Hepatocyte (in vitro differentiated cells): ENCODE data around the gene RNMT. TPM values are rescaled to one million over a fixed set of nuclear protein-coding genes. Genes with fewer than 3 reads are reported as not detected.

Experiments
- DNase-seq: peaks from one replicate; pipeline ENCODE4 v3.0.0-alpha.2; 2016; ENCODE audit warnings: low spot score
- H2AFZ ChIP-seq: fragments of 200-600 bp; sonication (generic); 2 replicates; pipeline ENCODE4 v1.6.0; 2016; ENCODE audit warnings: antibody characterized with exemption, mild to moderate bottlenecking
- H3K27ac ChIP-seq: fragments of 200-600 bp; sonication (generic); 2 replicates; pipeline ENCODE4 v1.5.1; 2016; ENCODE audit warnings: mild to moderate bottlenecking
- H3K27me3 ChIP-seq: fragments of 200-600 bp; sonication (generic); 2 replicates; pipeline ENCODE4 v1.6.1; 2016
- H3K36me3 ChIP-seq: fragments of 200-600 bp; sonication (generic); replicated peaks from 2 replicates; pipeline ENCODE4 v1.5.1; 2016; ENCODE audit warnings: low read depth; ENCODE audit not compliant: insufficient read depth
- H3K4me1 ChIP-seq: fragments of 200-600 bp; sonication (generic); 2 replicates; pipeline ENCODE4 v1.5.1; 2016; ENCODE audit warnings: mild to moderate bottlenecking, moderate library complexity; ENCODE audit not compliant: insufficient read depth
- H3K4me2 ChIP-seq: fragments of 200-600 bp; sonication (generic); 2 replicates; pipeline ENCODE4 v1.6.0; 2016
- H3K4me3 ChIP-seq: fragments of 200-600 bp; sonication (generic); 2 replicates; pipeline ENCODE4 v1.5.1; 2016; ENCODE audit warnings: mild to moderate bottlenecking
- H3K79me2 ChIP-seq: fragments of 200-600 bp; sonication (generic); 2 replicates; pipeline ENCODE4 v1.6.0; 2017; ENCODE audit warnings: mild to moderate bottlenecking
- H3K9me2 ChIP-seq: fragments of 200-600 bp; sonication (generic); replicated peaks from 2 replicates; pipeline ENCODE4 v1.6.0; 2017; ENCODE audit warnings: mild to moderate bottlenecking; ENCODE audit not compliant: insufficient read depth
- H3K9me3 ChIP-seq: fragments of 200-600 bp; sonication (generic); 2 replicates; pipeline ENCODE4 v1.5.1; 2016; ENCODE audit warnings: low read depth, mild to moderate bottlenecking
- H4K20me1 ChIP-seq: fragments of 200-600 bp; sonication (generic); 2 replicates; pipeline ENCODE4 v1.6.0; 2016; ENCODE audit warnings: mild to moderate bottlenecking; ENCODE audit not compliant: insufficient read depth, poor library complexity, severe bottlenecking
- CTCF ChIP-seq: fragments of 200-600 bp; sonication (generic); IDR thresholded peaks from 2 replicates; pipeline ENCODE4 v1.5.1; 2016; ENCODE audit warnings: antibody characterized with exemption, mild to moderate bottlenecking; ENCODE audit not compliant: poor library complexity
- EZH2 ChIP-seq: fragments of 200-600 bp; sonication (generic); IDR thresholded peaks from 2 replicates; pipeline ENCODE4 v1.6.1; 2016; ENCODE audit warnings: antibody characterized with exemption, mild to moderate bottlenecking, borderline replicate concordance
- EZH2phosphoT487 ChIP-seq: fragments of 200-600 bp; sonication (generic); IDR thresholded peaks from one replicate; pipeline ENCODE4 v1.6.1; 2018; ENCODE audit warnings: antibody characterized with exemption, mild to moderate bottlenecking, low read depth, moderate library complexity; ENCODE audit not compliant: unreplicated experiment, severe bottlenecking
- WGBS: methylation state at CpG from one replicate; pipeline ENCODE4 v1.1.6; 2016; ENCODE audit warnings: low lambda C conversion rate; ENCODE audit errors: missing lambda C conversion rate; 5-methylcytosine and 5-hydroxymethylcytosine counted together
- polyA plus RNA-seq: library from polyadenylated mRNA; unstranded; fragments of >200 nt; fragmentation: Nextera tagmentation; extraction: Ambion mirVana; gene quantifications from 2 replicates; pipeline ENCODE4 v1.2.1, GENCODE V29; 2016
- total RNA-seq: library from RNA; depleted of rRNA; stranded (reverse); fragments of >200 nt; gene quantifications from 2 replicates; pipeline ENCODE4 v1.2.3, GENCODE V29; 2014

The RNMT gene
- total and polyA plus RNA-seq, 2 experiments from 2014 or later = 34.5 to 40.4 TPM

GRCh38 chr18:13762690-13763439 lies 36.4 kb downstream of the RNMT start:
- H3K36me3 ChIP-seq = no peaks in the 10 kb centered on the region
- H3K4me2 ChIP-seq = no peak overlapping the region
- no peaks in the 10 kb centered on the region for H3K9me2 ChIP-seq
- no peaks in the 10 kb centered on the region for H3K9me3 ChIP-seq
- no peaks in the 10 kb centered on the region for H3K79me2 ChIP-seq
- H3K27ac ChIP-seq = no peak overlapping the region
- no peaks in the 10 kb centered on the region for H3K27me3 ChIP-seq
- H3K4me3 ChIP-seq = no peak overlapping the region
- TF ChIP-seq CTCF (no peak), EZH2phosphoT487 (no peak), EZH2 (no peak)
- no peak overlapping the region for H2AFZ ChIP-seq
- no peak for DNase-seq
- H3K4me1 ChIP-seq = no peaks in the 10 kb centered on the region
- no peaks in the 10 kb centered on the region for H4K20me1 ChIP-seq
- WGBS = 92% methylated on average over 3 of the region's 3 CpGs

GRCh38 chr18:13775058-13775457 lies 48.6 kb downstream of the RNMT start:
- Histone ChIP-seq H2AFZ (no peak overlapping the region), H3K9me2 (no peaks in the 10 kb centered on the region), H4K20me1 (no peaks in the 10 kb centered on the region), H3K27ac (no peak overlapping the region), H3K36me3 (no peaks in the 10 kb centered on the region), H3K79me2 (no peaks in the 10 kb centered on the region), H3K4me3 (no peak overlapping the region), H3K4me1 (no peaks in the 10 kb centered on the region), H3K9me3 (no peaks in the 10 kb centered on the region), H3K27me3 (no peaks in the 10 kb centered on the region), H3K4me2 (no peak overlapping the region)
- TF ChIP-seq EZH2 (no peak), CTCF (no peak), EZH2phosphoT487 (no peak)
- WGBS = 51% methylated on average over 3 of the region's 3 CpGs
- no peak for DNase-seq

GRCh38 chr18:13791181-13791580 lies 64.7 kb downstream of the RNMT start:
- Histone ChIP-seq H3K4me3 (no peak overlapping the region), H3K27me3 (no peaks in the 10 kb centered on the region), H2AFZ (no peak overlapping the region), H3K4me2 (no peak overlapping the region), H3K36me3 (no peaks in the 10 kb centered on the region), H3K27ac (no peak overlapping the region), H3K9me2 (no peaks in the 10 kb centered on the region), H3K9me3 (no peaks in the 10 kb centered on the region), H4K20me1 (no peaks in the 10 kb centered on the region), H3K4me1 (no peaks in the 10 kb centered on the region), H3K79me2 (no peaks in the 10 kb centered on the region)
- WGBS = 71% methylated on average over 7 of the region's 7 CpGs
- DNase-seq = no peak
- TF ChIP-seq EZH2 (no peak), CTCF (no peak), EZH2phosphoT487 (no peak)
